Neural cell (in vitro differentiated cells): Measurements from ENCODE around the gene SEC61G.

Source experiments
- EP300 ChIP-seq: fragments of 450-650 bp; conservative IDR thresholded peaks from 2 replicates; pipeline ENCODE4 v1.6.1; 2014; ENCODE audit warnings: antibody characterized with exemption, mild to moderate bottlenecking, moderate library complexity; ENCODE audit not compliant: poor library complexity, severe bottlenecking
- EZH2 ChIP-seq: fragments of 200-600, 300-800 bp; shearing (Covaris generic), sonication (generic); IDR thresholded peaks from 2 replicates; pipeline ENCODE4 v1.6.1; 2014; ENCODE audit warnings: antibody characterized with exemption, low read length, borderline replicate concordance, mild to moderate bottlenecking; ENCODE audit not compliant: insufficient read depth, poor library complexity, severe bottlenecking
- MXI1 ChIP-seq: fragments of 450-650 bp; conservative IDR thresholded peaks from 2 replicates; pipeline ENCODE4 v1.6.1; 2014; ENCODE audit warnings: antibody characterized with exemption, mild to moderate bottlenecking; ENCODE audit not compliant: poor library complexity, severe bottlenecking
- POLR2AphosphoS5 ChIP-seq: IDR thresholded peaks from 2 replicates; pipeline ENCODE4 v1.6.1; 2012
- RAD21 ChIP-seq: fragments of 450-650 bp; conservative IDR thresholded peaks from 2 replicates; pipeline ENCODE4 v1.6.1; 2014; ENCODE audit warnings: antibody characterized with exemption, mild to moderate bottlenecking, moderate library complexity
- TAF1 ChIP-seq: IDR thresholded peaks from 2 replicates; pipeline ENCODE4 v1.6.1; 2012; ENCODE audit warnings: low read depth
- TF ChIP-seq, protein P1 (sequence below): fragments of 450-650 bp; IDR thresholded peaks from 2 replicates; pipeline ENCODE4 v1.5.1; 2014; ENCODE audit warnings: antibody characterized with exemption, mild to moderate bottlenecking, moderate library complexity; ENCODE audit not compliant: poor library complexity, severe bottlenecking
- TF ChIP-seq, protein P2 (sequence below): IDR thresholded peaks from 2 replicates; pipeline ENCODE4 v1.6.1; 2012; ENCODE audit warnings: borderline replicate concordance

DNA sequence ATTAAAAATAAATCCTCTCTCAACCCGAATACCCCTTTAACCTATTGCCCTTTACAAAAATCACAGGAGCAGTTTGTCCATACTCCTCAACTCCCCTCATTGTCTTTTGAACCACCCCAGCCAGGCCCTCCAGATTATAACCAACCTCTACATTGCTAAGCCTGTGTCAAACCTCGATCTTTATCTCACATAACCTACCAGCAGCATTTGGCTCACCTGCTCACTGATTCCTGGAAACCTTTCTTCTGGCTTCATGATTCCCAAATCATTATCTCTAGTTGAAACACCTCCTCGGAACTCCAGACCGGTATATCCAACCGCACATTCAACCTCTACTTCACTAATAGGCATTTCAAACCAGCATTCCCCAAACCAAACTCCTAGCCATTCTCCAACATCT lies 11.8 kb downstream of the SEC61G start:
- TF ChIP-seq, protein P1, sequence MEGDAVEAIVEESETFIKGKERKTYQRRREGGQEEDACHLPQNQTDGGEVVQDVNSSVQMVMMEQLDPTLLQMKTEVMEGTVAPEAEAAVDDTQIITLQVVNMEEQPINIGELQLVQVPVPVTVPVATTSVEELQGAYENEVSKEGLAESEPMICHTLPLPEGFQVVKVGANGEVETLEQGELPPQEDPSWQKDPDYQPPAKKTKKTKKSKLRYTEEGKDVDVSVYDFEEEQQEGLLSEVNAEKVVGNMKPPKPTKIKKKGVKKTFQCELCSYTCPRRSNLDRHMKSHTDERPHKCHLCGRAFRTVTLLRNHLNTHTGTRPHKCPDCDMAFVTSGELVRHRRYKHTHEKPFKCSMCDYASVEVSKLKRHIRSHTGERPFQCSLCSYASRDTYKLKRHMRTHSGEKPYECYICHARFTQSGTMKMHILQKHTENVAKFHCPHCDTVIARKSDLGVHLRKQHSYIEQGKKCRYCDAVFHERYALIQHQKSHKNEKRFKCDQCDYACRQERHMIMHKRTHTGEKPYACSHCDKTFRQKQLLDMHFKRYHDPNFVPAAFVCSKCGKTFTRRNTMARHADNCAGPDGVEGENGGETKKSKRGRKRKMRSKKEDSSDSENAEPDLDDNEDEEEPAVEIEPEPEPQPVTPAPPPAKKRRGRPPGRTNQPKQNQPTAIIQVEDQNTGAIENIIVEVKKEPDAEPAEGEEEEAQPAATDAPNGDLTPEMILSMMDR: no peak
- no peak for TF ChIP-seq POLR2AphosphoS5
- no peak for TF ChIP-seq EP300
- no peak for TF ChIP-seq EZH2
- TF ChIP-seq, protein P2, sequence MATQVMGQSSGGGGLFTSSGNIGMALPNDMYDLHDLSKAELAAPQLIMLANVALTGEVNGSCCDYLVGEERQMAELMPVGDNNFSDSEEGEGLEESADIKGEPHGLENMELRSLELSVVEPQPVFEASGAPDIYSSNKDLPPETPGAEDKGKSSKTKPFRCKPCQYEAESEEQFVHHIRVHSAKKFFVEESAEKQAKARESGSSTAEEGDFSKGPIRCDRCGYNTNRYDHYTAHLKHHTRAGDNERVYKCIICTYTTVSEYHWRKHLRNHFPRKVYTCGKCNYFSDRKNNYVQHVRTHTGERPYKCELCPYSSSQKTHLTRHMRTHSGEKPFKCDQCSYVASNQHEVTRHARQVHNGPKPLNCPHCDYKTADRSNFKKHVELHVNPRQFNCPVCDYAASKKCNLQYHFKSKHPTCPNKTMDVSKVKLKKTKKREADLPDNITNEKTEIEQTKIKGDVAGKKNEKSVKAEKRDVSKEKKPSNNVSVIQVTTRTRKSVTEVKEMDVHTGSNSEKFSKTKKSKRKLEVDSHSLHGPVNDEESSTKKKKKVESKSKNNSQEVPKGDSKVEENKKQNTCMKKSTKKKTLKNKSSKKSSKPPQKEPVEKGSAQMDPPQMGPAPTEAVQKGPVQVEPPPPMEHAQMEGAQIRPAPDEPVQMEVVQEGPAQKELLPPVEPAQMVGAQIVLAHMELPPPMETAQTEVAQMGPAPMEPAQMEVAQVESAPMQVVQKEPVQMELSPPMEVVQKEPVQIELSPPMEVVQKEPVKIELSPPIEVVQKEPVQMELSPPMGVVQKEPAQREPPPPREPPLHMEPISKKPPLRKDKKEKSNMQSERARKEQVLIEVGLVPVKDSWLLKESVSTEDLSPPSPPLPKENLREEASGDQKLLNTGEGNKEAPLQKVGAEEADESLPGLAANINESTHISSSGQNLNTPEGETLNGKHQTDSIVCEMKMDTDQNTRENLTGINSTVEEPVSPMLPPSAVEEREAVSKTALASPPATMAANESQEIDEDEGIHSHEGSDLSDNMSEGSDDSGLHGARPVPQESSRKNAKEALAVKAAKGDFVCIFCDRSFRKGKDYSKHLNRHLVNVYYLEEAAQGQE: no peak
- TF ChIP-seq RAD21: no peak
- TF ChIP-seq MXI1: no peak
- no peak for TF ChIP-seq TAF1
